ENCODE data around the gene FBXO33. TPM values are rescaled to one million over a fixed set of nuclear protein-coding genes. Genes with fewer than 3 reads are reported as not detected.

The FBXO33 gene
- total RNA-seq, 6 experiments from 2014 or later: 15.3 to 18.1 (median 17.2) TPM

- peak overlapping the region; percentile 98 for H3K4me3 Mint-ChIP-seq
- TF ChIP-seq, protein P1, sequence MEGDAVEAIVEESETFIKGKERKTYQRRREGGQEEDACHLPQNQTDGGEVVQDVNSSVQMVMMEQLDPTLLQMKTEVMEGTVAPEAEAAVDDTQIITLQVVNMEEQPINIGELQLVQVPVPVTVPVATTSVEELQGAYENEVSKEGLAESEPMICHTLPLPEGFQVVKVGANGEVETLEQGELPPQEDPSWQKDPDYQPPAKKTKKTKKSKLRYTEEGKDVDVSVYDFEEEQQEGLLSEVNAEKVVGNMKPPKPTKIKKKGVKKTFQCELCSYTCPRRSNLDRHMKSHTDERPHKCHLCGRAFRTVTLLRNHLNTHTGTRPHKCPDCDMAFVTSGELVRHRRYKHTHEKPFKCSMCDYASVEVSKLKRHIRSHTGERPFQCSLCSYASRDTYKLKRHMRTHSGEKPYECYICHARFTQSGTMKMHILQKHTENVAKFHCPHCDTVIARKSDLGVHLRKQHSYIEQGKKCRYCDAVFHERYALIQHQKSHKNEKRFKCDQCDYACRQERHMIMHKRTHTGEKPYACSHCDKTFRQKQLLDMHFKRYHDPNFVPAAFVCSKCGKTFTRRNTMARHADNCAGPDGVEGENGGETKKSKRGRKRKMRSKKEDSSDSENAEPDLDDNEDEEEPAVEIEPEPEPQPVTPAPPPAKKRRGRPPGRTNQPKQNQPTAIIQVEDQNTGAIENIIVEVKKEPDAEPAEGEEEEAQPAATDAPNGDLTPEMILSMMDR (IDR thresholded peaks at IDR 0.05): no peak
- H3K27me3 Mint-ChIP-seq (ENCODE audit: insufficient read depth): peaks cover 4% of the 10 kb centered on the region; the same call in 1 of the 2 replicates
- H3K27ac Mint-ChIP-seq: peak overlapping the region; percentile 100
- no peaks in the 10 kb centered on the region for H3K9me3 Mint-ChIP-seq
- H3K4me1 Mint-ChIP-seq (ENCODE audit: low read depth): peaks cover 55% of the 10 kb centered on the region
- no peaks in the 10 kb centered on the region for H3K36me3 Mint-ChIP-seq (ENCODE audit: low read depth)
- DNase-seq: peak; percentile 7
These were observed 1.3 kb downstream of the FBXO33 start for GRCh38 chr14:39430762-39431415.

GRCh38 chr14:39428118-39428517 lies 4.1 kb downstream of the FBXO33 start:
- no peak for DNase-seq
- TF ChIP-seq, protein P1 (IDR thresholded peaks at IDR 0.05): no peak

DNA sequence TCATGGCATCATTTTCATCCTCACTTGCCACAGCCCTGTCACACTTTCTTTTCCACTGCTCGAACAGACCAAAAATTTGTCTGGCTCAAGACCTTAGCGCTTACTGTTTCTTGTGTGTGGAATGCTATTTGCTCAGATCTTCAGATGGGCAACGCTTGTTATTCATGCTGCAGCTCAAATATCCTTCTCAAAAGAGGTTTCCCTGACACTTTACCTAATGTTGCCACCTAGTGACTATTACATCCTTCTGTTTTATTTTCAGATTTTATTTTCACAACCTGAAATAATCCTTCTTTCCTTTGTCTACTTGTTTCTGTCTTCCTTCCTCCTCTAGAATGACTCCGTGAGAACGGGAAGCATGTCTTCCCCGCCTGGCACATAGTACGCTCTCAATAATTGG lies 5.6 kb downstream of the FBXO33 start:
- Mint-ChIP-seq H3K36me3 (ENCODE audit: low read depth) (no peaks in the 10 kb centered on the region), H3K27me3 (ENCODE audit: insufficient read depth) (peaks cover 4% of the 10 kb centered on the region; the same call in 1 of the 2 replicates), H3K27ac (peak overlapping the region; percentile 69), H3K4me3 (peak overlapping the region; percentile 76), H3K4me1 (ENCODE audit: low read depth) (peaks cover 73% of the 10 kb centered on the region), H3K9me3 (no peaks in the 10 kb centered on the region)
- TF ChIP-seq, protein P1 (IDR thresholded peaks at IDR 0.05): peak; percentile 67; the same call in 1 of the 2 replicates
- DNase-seq: peak; percentile 63

More at GRCh38 chr14:39428118-39428517, 4.1 kb downstream of the FBXO33 start:
- Mint-ChIP-seq H3K27me3 (ENCODE audit: insufficient read depth) (peaks cover 4% of the 10 kb centered on the region; the same call in 1 of the 2 replicates), H3K9me3 (no peaks in the 10 kb centered on the region), H3K36me3 (ENCODE audit: low read depth) (no peaks in the 10 kb centered on the region), H3K4me1 (ENCODE audit: low read depth) (peaks cover 69% of the 10 kb centered on the region), H3K27ac (no peak overlapping the region), H3K4me3 (no peak overlapping the region)

DNA sequence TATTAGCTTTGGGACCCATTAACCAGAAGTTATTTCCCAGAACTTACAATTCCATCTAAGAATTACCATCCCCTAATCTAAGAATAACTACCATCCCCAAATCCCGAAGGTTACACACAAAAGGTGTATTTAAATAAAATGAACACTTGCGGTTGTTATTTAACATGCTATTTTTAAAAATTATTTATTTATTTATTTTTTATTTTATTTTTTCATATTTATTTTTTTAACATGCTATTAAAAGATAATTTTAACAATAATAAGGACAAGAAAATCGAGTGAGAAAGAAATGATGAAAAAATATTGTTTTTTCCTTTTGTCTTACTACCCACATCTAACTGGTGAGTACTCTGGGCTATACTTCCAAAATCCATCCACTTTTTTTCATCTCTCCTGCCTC lies 6.3 kb downstream of the FBXO33 start:
- no peaks in the 10 kb centered on the region for H3K36me3 Mint-ChIP-seq (ENCODE audit: low read depth)
- H3K4me1 Mint-ChIP-seq (ENCODE audit: low read depth): peaks cover 77% of the 10 kb centered on the region
- peak overlapping the region; percentile 76 for H3K4me3 Mint-ChIP-seq
- H3K27ac Mint-ChIP-seq: peak overlapping the region; percentile 69
- no peak for DNase-seq
- TF ChIP-seq, protein P1 (IDR thresholded peaks at IDR 0.05): no peak
- no peaks in the 10 kb centered on the region for H3K9me3 Mint-ChIP-seq
- no peaks in the 10 kb centered on the region; the same call in 1 of the 2 replicates for H3K27me3 Mint-ChIP-seq (ENCODE audit: insufficient read depth)

- DNase-seq: no peak
- TF ChIP-seq, protein P1 (IDR thresholded peaks at IDR 0.05): no peak
- no peaks in the 10 kb centered on the region for H3K9me3 Mint-ChIP-seq
These were observed 8.4 kb downstream of the FBXO33 start for GRCh38 chr14:39423793-39424192.

More at GRCh38 chr14:39423793-39424192, 8.4 kb downstream of the FBXO33 start:
- Mint-ChIP-seq H3K27me3 (ENCODE audit: insufficient read depth) (no peaks in the 10 kb centered on the region), H3K27ac (no peak overlapping the region), H3K36me3 (ENCODE audit: low read depth) (no peaks in the 10 kb centered on the region), H3K4me3 (no peak overlapping the region), H3K4me1 (ENCODE audit: low read depth) (peaks cover 77% of the 10 kb centered on the region)

Data from HFFc6 (cell line).